Measurements from ENCODE around the gene TRMT2B. TPM values are rescaled to one million over a fixed set of nuclear protein-coding genes. Genes with fewer than 3 reads are reported as not detected.
"Not testable (repeated sequence)": the region's sequence is repeated elsewhere in the genome, so short reads cannot be mapped to it uniquely, and the experiment has no call there.

The TRMT2B gene
- total and polyA plus RNA-seq, 9 donors = 8.8 to 18.1 (median 14.9) TPM

DNA sequence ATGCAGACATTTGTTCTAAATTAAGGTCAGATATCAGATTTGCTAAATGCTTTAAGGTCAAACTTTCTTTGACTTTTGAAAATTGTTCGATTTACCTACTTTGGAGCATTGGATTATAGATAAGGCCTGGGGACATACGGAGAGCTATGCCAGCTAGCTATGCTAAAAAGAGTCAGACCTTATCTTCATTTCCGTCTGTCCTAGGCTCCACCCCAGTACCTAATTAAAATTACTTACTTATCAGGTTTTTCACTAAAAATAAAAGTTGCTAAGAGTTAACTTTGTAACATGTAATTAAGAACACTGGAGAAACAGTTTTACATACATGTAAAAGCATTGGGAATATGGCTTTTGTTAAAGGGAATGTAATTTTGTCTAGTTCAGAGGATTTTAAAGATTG lies 19.7 kb upstream of the TRMT2B start:
- H3K36me3 ChIP-seq = no peaks in the 10 kb centered on the region
- H3K27me3 ChIP-seq = no peaks in the 10 kb centered on the region
- TF ChIP-seq POLR2A (IDR thresholded peaks at IDR 0.05) (no peak), EP300 (IDR thresholded peaks at IDR 0.05) (no peak)
- TF ChIP-seq, protein P1, sequence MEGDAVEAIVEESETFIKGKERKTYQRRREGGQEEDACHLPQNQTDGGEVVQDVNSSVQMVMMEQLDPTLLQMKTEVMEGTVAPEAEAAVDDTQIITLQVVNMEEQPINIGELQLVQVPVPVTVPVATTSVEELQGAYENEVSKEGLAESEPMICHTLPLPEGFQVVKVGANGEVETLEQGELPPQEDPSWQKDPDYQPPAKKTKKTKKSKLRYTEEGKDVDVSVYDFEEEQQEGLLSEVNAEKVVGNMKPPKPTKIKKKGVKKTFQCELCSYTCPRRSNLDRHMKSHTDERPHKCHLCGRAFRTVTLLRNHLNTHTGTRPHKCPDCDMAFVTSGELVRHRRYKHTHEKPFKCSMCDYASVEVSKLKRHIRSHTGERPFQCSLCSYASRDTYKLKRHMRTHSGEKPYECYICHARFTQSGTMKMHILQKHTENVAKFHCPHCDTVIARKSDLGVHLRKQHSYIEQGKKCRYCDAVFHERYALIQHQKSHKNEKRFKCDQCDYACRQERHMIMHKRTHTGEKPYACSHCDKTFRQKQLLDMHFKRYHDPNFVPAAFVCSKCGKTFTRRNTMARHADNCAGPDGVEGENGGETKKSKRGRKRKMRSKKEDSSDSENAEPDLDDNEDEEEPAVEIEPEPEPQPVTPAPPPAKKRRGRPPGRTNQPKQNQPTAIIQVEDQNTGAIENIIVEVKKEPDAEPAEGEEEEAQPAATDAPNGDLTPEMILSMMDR (IDR thresholded peaks at IDR 0.05) = no peak
- intact Hi-C loops (cut with DNase I) = no loop called here
- no peak overlapping the region for H3K27ac ChIP-seq
- no peak for DNase-seq
- H3K4me3 ChIP-seq = no peak overlapping the region
- no peaks in the 10 kb centered on the region for H3K4me1 ChIP-seq (ENCODE audit: insufficient read depth)
- no peaks in the 10 kb centered on the region for H3K9me3 ChIP-seq
- WGBS, 3 donors = 54 to 71% (median 67%) methylated on average over 3 of the region's 3 CpGs

DNA sequence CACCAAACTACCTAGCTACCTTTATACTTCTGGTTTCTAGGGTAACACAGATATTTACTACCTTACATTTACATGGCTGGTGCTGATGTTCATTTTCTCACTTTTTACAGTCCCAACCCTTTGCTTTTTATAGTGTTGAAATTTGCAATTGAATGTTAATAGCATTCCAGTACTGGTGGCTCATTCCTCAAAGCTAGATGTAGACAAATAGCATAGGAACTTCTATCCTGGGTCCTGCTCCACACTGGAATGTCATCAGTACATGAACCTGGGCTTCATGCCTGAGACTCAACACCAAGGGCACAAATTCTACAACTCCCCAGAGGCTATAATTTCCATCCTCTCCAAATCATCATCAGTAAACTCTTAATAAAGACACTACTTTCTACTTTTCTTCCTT lies 10.3 kb upstream of the TRMT2B start:
- DNase-seq = no peak
- H3K27ac ChIP-seq = no peak overlapping the region
- TF ChIP-seq, protein P1 (IDR thresholded peaks at IDR 0.05) = no peak
- TF ChIP-seq EP300 (IDR thresholded peaks at IDR 0.05) (no peak), POLR2A (IDR thresholded peaks at IDR 0.05) (no peak)
- H3K36me3 ChIP-seq = no peaks in the 10 kb centered on the region
- intact Hi-C loops (cut with DNase I) = no loop called here
- H3K4me1 ChIP-seq (ENCODE audit: insufficient read depth) = no peaks in the 10 kb centered on the region
- H3K9me3 ChIP-seq = no peaks in the 10 kb centered on the region
- no peaks in the 10 kb centered on the region for H3K27me3 ChIP-seq
- no peak overlapping the region for H3K4me3 ChIP-seq

DNA sequence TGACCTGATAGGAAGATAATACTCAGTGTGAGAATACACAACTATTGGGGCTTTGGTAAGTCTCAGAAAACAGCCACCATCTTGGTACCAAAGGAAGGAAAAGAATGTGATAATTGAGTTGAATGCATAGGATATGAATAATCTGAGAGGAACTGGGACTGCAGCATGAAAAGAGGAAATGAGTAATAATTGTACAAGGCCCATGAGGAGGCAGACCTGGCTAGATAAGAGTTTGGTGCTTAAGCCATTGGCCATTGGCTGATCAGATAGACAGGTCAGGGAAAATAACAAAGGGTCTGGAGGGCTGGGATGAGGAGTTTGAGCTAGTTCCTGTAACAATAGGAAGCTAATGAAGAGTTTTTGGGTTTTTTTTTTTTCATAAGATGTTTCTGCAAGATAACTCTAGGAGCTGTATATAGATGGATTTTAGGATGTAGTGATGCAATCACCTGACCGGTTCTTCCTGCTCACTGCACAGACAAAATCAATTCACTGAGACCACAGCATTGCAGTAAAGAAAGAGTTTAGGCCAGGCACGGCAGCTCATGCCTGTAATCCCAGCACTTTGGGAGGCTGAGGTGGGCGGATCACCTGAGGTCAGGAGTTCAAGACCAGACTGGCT lies 5.3 kb upstream of the TRMT2B start:
- no peaks in the 10 kb centered on the region for H3K36me3 ChIP-seq
- intact Hi-C loops (cut with DNase I) = no loop called here
- no peaks in the 10 kb centered on the region for H3K9me3 ChIP-seq
- 72 to 88% (median 73%) methylated on average over 3 of the region's 3 CpGs for WGBS, 3 donors
- H3K4me1 ChIP-seq (ENCODE audit: insufficient read depth) = no peaks in the 10 kb centered on the region
- no peaks in the 10 kb centered on the region for H3K27me3 ChIP-seq
- TF ChIP-seq, protein P1 (IDR thresholded peaks at IDR 0.05) = no peak
- no peak for TF ChIP-seq EP300 (IDR thresholded peaks at IDR 0.05)
- no peak for TF ChIP-seq POLR2A (IDR thresholded peaks at IDR 0.05)
- H3K4me3 ChIP-seq = no peak overlapping the region
- DNase-seq = no peak
- H3K27ac ChIP-seq = no peak overlapping the region

DNA sequence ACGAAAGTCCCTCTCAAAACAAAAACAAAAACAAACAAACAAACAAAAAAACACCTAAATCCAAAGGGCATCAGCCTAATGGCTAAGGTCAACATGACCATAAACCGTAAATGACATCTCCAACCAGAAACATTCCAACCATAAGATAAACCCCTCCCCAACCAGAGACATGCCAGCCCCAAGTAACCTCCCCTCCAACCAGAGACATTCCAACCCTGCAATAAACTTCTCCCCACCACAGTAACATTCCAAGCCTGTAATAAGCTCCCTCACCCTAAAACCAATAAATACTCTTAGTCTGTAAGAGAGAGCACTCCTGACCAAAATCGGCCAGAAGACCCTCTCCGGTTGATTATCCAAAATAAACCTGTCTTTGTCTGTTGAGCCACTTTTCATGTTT lies 4.6 kb upstream of the TRMT2B start:
- H3K4me3 ChIP-seq; H3K27ac ChIP-seq; intact Hi-C loops (cut with DNase I); H3K27me3 ChIP-seq; DNase-seq; H3K4me1 ChIP-seq (ENCODE audit: insufficient read depth); H3K9me3 ChIP-seq; H3K36me3 ChIP-seq: not testable (repeated sequence)
- 70 to 81% (median 71%) methylated on average over 4 of the region's 4 CpGs for WGBS, 3 donors

DNA sequence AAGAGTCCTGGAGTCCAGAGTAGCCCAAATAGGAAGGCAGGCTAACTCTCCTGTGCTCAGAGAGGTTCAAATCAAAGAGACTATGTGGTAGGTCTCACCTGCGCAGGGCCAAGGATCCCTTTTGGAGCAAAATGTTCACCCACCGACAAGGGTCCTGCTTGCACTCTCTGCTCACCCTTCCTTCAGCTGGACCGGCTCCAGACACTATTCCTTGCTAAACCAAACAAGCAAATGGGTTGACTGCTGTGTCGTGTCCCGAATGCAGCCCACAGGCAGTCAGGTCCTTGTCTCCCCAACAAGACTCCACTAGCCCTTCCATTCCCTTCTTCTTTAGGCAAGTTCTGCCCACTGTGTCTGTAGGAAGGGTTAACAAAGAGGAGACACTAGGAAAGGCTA lies 760 bp downstream of the TRMT2B start:
- 33 to 40% (median 38%) methylated on average over 5 of the region's 5 CpGs for WGBS, 3 donors
- DNase-seq = peak in 3 of 5 donors; percentile 21 to 38 (median 32)
- peak overlapping the region; percentile 22 to 71 for H3K27ac ChIP-seq

More for the DNA sequence above, 760 bp downstream of the TRMT2B start:
- Histone ChIP-seq H3K27me3 (no peaks in the 10 kb centered on the region), H3K9me3 (no peaks in the 10 kb centered on the region), H3K4me3 (peak overlapping the region; percentile 50), H3K36me3 (no peaks in the 10 kb centered on the region), H3K4me1 (ENCODE audit: insufficient read depth) (no peaks in the 10 kb centered on the region)
- TF ChIP-seq POLR2A (IDR thresholded peaks at IDR 0.05) = no peak
- intact Hi-C loops (cut with DNase I) = no loop called here

All from ovary (tissue), 9 donors.